Naive thymus-derived CD4-positive, alpha-beta T cell (primary cell): ENCODE measurements around the gene NMRK2. TPM values are rescaled to one million over a fixed set of nuclear protein-coding genes. Genes with fewer than 3 reads are reported as not detected.

Experiments
- ATAC-seq: fragments of 150-1000 bp; cut with Tn5 transposase; 2 replicates; pipeline ENCODE4 v1.10.0; 2021; ENCODE audit warnings: mild to moderate bottlenecking, moderate library complexity
- CTCF ChIA-PET: fragments of 350-600 bp; sonication (Branson Sonifier 250); formaldehyde crosslinking; loops from one replicate; lab custom pipeline; 2021; ENCODE audit warnings: antibody characterized with exemption; lab: Charles Lee
- POLR2A ChIA-PET: fragments of 350-600 bp; sonication (Branson Sonifier 250); formaldehyde crosslinking; loops from one replicate; lab custom pipeline; 2021; ENCODE audit warnings: antibody characterized with exemption, inconsistent platforms; lab: Charles Lee
- DNase-seq, 9 donors: peaks; one replicate each; pipeline versions ENCODE4 v3.0.0 to v3.0.0-alpha.2; 2020 to 2022; ENCODE audit warnings: mixed read lengths in 1 of 9
- H3K27ac ChIP-seq: one replicate; pipeline ENCODE4 v1.7.0; 2013; ENCODE audit warnings: mild to moderate bottlenecking, low read depth, low read length, moderate library complexity
- H3K27me3 ChIP-seq, 2 donors: one replicate each; pipeline ENCODE4 v1.7.0; 2013; ENCODE audit warnings: low read length in 2 of 2, mild to moderate bottlenecking in 2 of 2, moderate library complexity in 2 of 2; ENCODE audit not compliant: control insufficient read depth in 2 of 2, insufficient read depth in 2 of 2
- H3K36me3 ChIP-seq, 3 experiments: 1 replicate in 2 of 3; 2 replicates in 1 of 3; pipeline ENCODE4 v1.7.0; 2013; ENCODE audit warnings: low read length in 3 of 3, mild to moderate bottlenecking in 3 of 3, moderate library complexity in 1 of 3; ENCODE audit not compliant: insufficient read depth in 3 of 3, control insufficient read depth in 2 of 3
- H3K4me1 ChIP-seq, 2 donors: one replicate each; pipeline ENCODE4 v1.7.0; 2013; ENCODE audit warnings: low read length in 2 of 2, mild to moderate bottlenecking in 2 of 2, moderate library complexity in 1 of 2; ENCODE audit not compliant: control insufficient read depth in 2 of 2, insufficient read depth in 2 of 2
- H3K4me3 ChIP-seq: 2 replicates; pipeline ENCODE4 v1.7.0; 2013; ENCODE audit warnings: mild to moderate bottlenecking, low read length
- H3K9me3 ChIP-seq, 3 experiments: 1 replicate in 2 of 3; 2 replicates in 1 of 3; pipeline ENCODE4 v1.7.0; 2013; ENCODE audit warnings: low read length in 3 of 3; ENCODE audit not compliant: control insufficient read depth in 2 of 3
- H3K27ac Mint-ChIP-seq, 9 donors: one replicate each; pipeline ENCODE4 v1.8.0; 2020 to 2022; ENCODE audit warnings: mixed read lengths in 9 of 9, mild to moderate bottlenecking in 8 of 9, moderate library complexity in 5 of 9, inconsistent platforms in 2 of 9
- H3K27me3 Mint-ChIP-seq, 5 donors: one replicate each; pipeline ENCODE4 v1.8.0; 2021 to 2022; ENCODE audit warnings: mixed read lengths in 5 of 5, mild to moderate bottlenecking in 1 of 5
- H3K36me3 Mint-ChIP-seq, 5 donors: one replicate each; pipeline ENCODE4 v1.8.0; 2020 to 2022; ENCODE audit warnings: mixed read lengths in 5 of 5, mild to moderate bottlenecking in 3 of 5, inconsistent platforms in 1 of 5
- H3K4me1 Mint-ChIP-seq, 7 donors: one replicate each; pipeline ENCODE4 v1.8.0; 2020 to 2022; ENCODE audit warnings: mixed read lengths in 7 of 7, mild to moderate bottlenecking in 3 of 7, inconsistent platforms in 1 of 7
- H3K4me3 Mint-ChIP-seq, 10 donors: one replicate each; pipeline ENCODE4 v1.8.0; 2020 to 2022; ENCODE audit warnings: mild to moderate bottlenecking in 10 of 10, mixed read lengths in 10 of 10, moderate library complexity in 6 of 10, inconsistent platforms in 2 of 10
- H3K9me3 Mint-ChIP-seq, 11 donors: one replicate each; pipeline ENCODE4 v1.8.0; 2020 to 2022; ENCODE audit warnings: mixed read lengths in 11 of 11, mild to moderate bottlenecking in 4 of 11, inconsistent platforms in 1 of 11, moderate library complexity in 1 of 11
- intact Hi-C, 2 donors: fragments of 100-400 bp; cut with micrococcal nuclease; formaldehyde crosslinking; loops; one replicate each; pipeline ENCODE4 v1.15.1; 2023
- polyA plus RNA-seq, 2 donors: library from polyadenylated mRNA; unstranded; fragments of 300-500 nt; fragmentation: Illumina TruSeq; gene quantifications; one replicate each; pipeline ENCODE4 v1.2.3, GENCODE V29; 2021
- total RNA-seq, 6 experiments: library from RNA in 5 of 6; stranded (reverse) in 5 of 6; gene quantifications; 1 replicate in 5 of 6; 2 replicates in 1 of 6; pipeline ENCODE4 v1.2.3 and lab custom pipeline; 2021 to 2026

The NMRK2 gene
- total and polyA plus RNA-seq, 7 experiments from 2014 or later, result not detected

DNA sequence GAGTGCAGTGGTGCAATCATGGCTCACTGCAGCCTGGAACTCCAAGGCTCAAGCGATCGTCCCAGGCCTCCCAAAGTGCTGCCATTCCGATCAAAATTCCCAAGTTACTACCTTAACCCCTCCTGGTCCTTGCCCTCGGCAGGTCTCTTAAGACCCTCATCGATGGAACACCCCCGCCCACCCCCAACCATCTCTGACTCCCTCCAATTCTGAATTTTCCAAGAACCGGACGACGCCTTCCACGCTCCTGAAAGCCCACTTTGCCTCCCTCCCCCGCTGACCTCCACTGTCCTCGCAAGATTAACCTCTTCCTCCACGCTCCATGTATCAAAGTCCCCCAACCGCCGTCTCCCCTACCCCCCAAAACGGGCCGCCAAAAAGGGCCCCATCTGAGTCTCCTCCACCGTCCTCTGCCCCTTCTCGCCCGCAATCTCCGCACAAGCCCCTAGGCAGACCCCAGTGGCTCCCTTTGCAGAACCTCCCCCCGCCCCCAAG, 37.5 kb downstream of the NMRK2 start:
- CTCF ChIA-PET, result interaction anchor here (1.0 to 1.2 kb wide), 2 partner anchors 15 to 17 kb away, joined by 3 to 5 read pairs; partner anchors contain the start of gene EEF2
- POLR2A ChIA-PET, result interaction anchor here (1.0 to 2.7 kb wide), 5 partner anchors 9 to 283 kb away, joined by 3 to 44 read pairs (median 8); partner anchors contain the start of gene EEF2
- ATAC-seq, result no peak

GRCh38 chr19:3970808-3971598, 38.1 kb downstream of the NMRK2 start, which contains the start of gene DAPK3:
TSS of gene DAPK3 (minus strand) at chr19:3971099. CDS start at chr19:3969735, 1,364 bp downstream.
- ChIA-PET POLR2A (interaction anchor here (0.9 to 2.7 kb wide), 8 partner anchors 8 to 283 kb away, joined by 3 to 44 read pairs (median 4); partner anchors contain the start of gene EEF2), CTCF (interaction anchor here (0.9 to 1.2 kb wide), 3 partner anchors 15 to 233 kb away, joined by 3 to 5 read pairs (median 3); partner anchors contain the start of gene EEF2)
- Mint-ChIP-seq H3K36me3 (peaks cover 0 to 8% (median 5%) of the 10 kb centered on the region in 5 donors), H3K9me3 (no peaks in the 10 kb centered on the region), H3K4me3 (peak within 1 kb of the TSS; percentile 64 to 98 (median 90)), H3K27me3 (no peaks in the 10 kb centered on the region), H3K27ac (peak within 1 kb of the TSS; percentile 44 to 89 (median 83)), H3K4me1 (peaks cover 13 to 34% (median 29%) of the 10 kb centered on the region in 7 donors)
- peak within 1 kb of the TSS; percentile 90 for H3K27ac ChIP-seq
- no peaks in the 10 kb centered on the region for H3K9me3 ChIP-seq
- intact Hi-C loops, result loop anchor here (1.0 kb wide), 3 partner anchors 14 to 209 kb away; partner anchors contain the start of genes EEF2 (in 2 of the 2), PIAS4 (in 2 of the 2) and MRPL54 (in 1 of the 2)
- no peaks in the 10 kb centered on the region for H3K27me3 ChIP-seq
- peaks cover 0 to 42% (median 0%) of the 10 kb centered on the region in 3 experiments for H3K36me3 ChIP-seq
- peaks cover 13 to 16% of the 10 kb centered on the region in 2 donors for H3K4me1 ChIP-seq
- H3K4me3 ChIP-seq, result peak within 1 kb of the TSS; percentile 90
- DNase-seq (peak; percentile 75 to 97 (median 86)), ATAC-seq (peak; percentile 97)

More for the DNA sequence above, 37.5 kb downstream of the NMRK2 start:
- H3K4me1 Mint-ChIP-seq, result peaks cover 13 to 34% (median 29%) of the 10 kb centered on the region in 7 donors
- H3K27me3 Mint-ChIP-seq, result no peaks in the 10 kb centered on the region
- Histone ChIP-seq H3K36me3 (peaks cover 0 to 41% (median 0%) of the 10 kb centered on the region in 3 experiments), H3K4me3 (peak overlapping the region; percentile 90), H3K27me3 (no peaks in the 10 kb centered on the region), H3K4me1 (peaks cover 13 to 16% of the 10 kb centered on the region in 2 donors), H3K27ac (peak overlapping the region; percentile 90), H3K9me3 (no peaks in the 10 kb centered on the region)
- H3K9me3 Mint-ChIP-seq, result no peaks in the 10 kb centered on the region
- no peak for DNase-seq
- peak overlapping the region; percentile 64 to 98 (median 90) for H3K4me3 Mint-ChIP-seq
- intact Hi-C loops, result no loop called here
- peaks cover 0 to 8% (median 4%) of the 10 kb centered on the region in 5 donors for H3K36me3 Mint-ChIP-seq
- H3K27ac Mint-ChIP-seq, result peak overlapping the region; percentile 38 to 89 (median 83)

- H3K4me3 ChIP-seq, result no peak overlapping the region
- ChIA-PET POLR2A (interaction anchor here (0.6 to 1.2 kb wide), 5 partner anchors 9 to 1535 kb away, joined by 3 to 15 read pairs (median 5); partner anchors contain the start of gene EEF2), CTCF (interaction anchor here (1.0 kb wide), 1 partner anchor 11 kb away, joined by 6 read pairs; no protein-coding TSS in a partner anchor)
- no peaks in the 10 kb centered on the region for H3K27me3 Mint-ChIP-seq
- peaks cover 13 to 53% (median 24%) of the 10 kb centered on the region in 3 experiments for H3K36me3 ChIP-seq
- intact Hi-C loops, result no loop called here
- H3K9me3 ChIP-seq, result no peaks in the 10 kb centered on the region
- peaks cover 2 to 8% of the 10 kb centered on the region in 2 donors for H3K4me1 ChIP-seq
- peaks cover 4 to 18% (median 12%) of the 10 kb centered on the region in 7 donors for H3K4me1 Mint-ChIP-seq
- DNase-seq, result peak in 1 of 9 donors; percentile 10
- no peaks in the 10 kb centered on the region for H3K9me3 Mint-ChIP-seq
- no peaks in the 10 kb centered on the region for H3K27me3 ChIP-seq
- no peak overlapping the region for H3K4me3 Mint-ChIP-seq
- no peak overlapping the region for H3K27ac ChIP-seq
- H3K36me3 Mint-ChIP-seq, result peaks cover 0 to 17% (median 5%) of the 10 kb centered on the region in 5 donors
- no peak overlapping the region for H3K27ac Mint-ChIP-seq
- no peak for ATAC-seq
These were observed 42.3 kb downstream of the NMRK2 start for GRCh38 chr19:3975144-3975543.

DNA sequence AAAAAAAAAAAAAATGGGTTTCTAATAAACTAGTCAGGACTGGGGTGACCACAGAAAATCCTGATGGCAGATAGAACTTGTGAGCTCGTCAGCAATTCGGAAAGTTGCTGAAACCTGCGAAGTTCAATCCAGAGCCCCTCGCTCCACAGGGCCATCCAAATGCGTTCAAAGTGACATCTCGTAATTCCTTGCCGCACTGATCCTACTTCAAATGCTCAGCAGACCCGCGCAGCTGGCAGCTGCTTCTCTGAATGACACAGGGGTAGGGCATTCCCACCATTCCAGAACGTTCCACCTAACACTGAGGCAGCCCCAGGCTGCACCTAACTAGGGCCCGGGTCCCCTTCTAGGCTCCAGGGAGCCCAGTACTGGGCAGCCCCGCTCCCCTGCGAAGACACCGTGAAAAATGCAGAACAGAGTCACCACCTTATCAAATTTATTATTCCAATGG, 42.8 kb downstream of the NMRK2 start:
- no peak overlapping the region for H3K27ac ChIP-seq
- Mint-ChIP-seq H3K27me3 (no peaks in the 10 kb centered on the region), H3K4me3 (no peak overlapping the region), H3K36me3 (peaks cover 0 to 16% (median 5%) of the 10 kb centered on the region in 5 donors), H3K9me3 (no peaks in the 10 kb centered on the region), H3K27ac (peak overlapping the region in 2 of 9 donors; percentile 5 to 43), H3K4me1 (peaks cover 0 to 13% (median 8%) of the 10 kb centered on the region in 7 donors)
- no peaks in the 10 kb centered on the region for H3K27me3 ChIP-seq
- POLR2A ChIA-PET, result interaction anchor here (0.6 to 1.2 kb wide), 5 partner anchors 9 to 1536 kb away, joined by 3 to 15 read pairs (median 5); partner anchors contain the start of gene EEF2
- CTCF ChIA-PET, result interaction anchor here (1.0 kb wide), 1 partner anchor 10 kb away, joined by 6 read pairs; no protein-coding TSS in a partner anchor
- ATAC-seq, result no peak
- peak in 1 of 9 donors; percentile 34 for DNase-seq
- no peak overlapping the region for H3K4me3 ChIP-seq
- intact Hi-C loops, result no loop called here
- peaks cover 0 to 4% of the 10 kb centered on the region in 2 donors for H3K4me1 ChIP-seq
- H3K36me3 ChIP-seq, result peaks cover 18 to 56% (median 27%) of the 10 kb centered on the region in 3 experiments
- no peaks in the 10 kb centered on the region for H3K9me3 ChIP-seq

DNA sequence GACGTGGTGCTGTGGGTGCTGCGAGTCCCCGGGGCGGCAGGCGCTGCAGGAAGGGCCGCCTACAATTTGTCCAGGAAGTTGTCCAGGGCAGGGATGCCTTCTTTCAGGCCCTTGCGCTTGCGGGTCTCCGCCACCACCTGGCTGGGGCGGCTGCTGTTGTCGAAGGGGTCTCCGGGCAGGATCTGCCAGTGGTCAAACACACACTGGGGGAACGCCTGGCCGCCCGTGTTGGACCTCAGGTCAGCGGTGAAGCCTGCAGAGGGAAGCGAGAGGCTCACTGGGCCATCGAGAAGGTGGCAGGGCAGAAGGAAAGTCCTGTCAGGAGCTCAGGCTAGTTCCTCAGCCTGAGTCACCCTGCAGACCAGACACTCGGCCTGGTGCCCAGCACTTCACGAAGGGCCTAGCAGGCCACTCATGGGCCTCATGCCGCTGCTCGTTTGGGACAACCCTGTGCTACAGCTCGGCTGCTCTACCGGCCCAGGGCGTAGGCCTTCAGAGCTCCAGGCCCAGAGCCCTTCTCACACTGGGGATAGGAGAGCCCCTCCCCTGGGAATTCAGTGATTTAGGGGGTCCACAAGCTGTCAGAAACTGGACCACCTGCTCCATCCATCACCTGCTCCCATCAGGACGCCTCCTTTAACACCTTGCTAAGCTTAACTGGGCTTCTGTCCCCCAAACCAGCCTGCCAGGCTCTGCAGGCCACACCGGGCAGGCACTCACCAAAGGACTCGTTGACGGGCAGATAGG, 43.8 kb downstream of the NMRK2 start:
- H3K27ac Mint-ChIP-seq, result peak overlapping the region in 3 of 9 donors; percentile 28 to 56 (median 41)

More for the DNA sequence above, 43.8 kb downstream of the NMRK2 start:
- intact Hi-C loops, result no loop called here
- no peaks in the 10 kb centered on the region for H3K4me1 ChIP-seq
- ChIA-PET CTCF (no interaction called here), POLR2A (interaction anchor here (1.6 kb wide), 1 partner anchor 9 kb away, joined by 6 read pairs; the partner anchor contains the start of gene EEF2)
- H3K36me3 ChIP-seq, result peaks cover 27 to 64% (median 37%) of the 10 kb centered on the region in 3 experiments
- H3K4me3 ChIP-seq, result no peak overlapping the region
- peaks cover 0 to 21% (median 5%) of the 10 kb centered on the region in 5 donors for H3K36me3 Mint-ChIP-seq
- DNase-seq, result peak in 1 of 9 donors; percentile 9
- peak overlapping the region in 2 of 10 donors; percentile 3 to 10 for H3K4me3 Mint-ChIP-seq
- H3K4me1 Mint-ChIP-seq, result peaks cover 0 to 15% (median 4%) of the 10 kb centered on the region in 7 donors
- H3K27ac ChIP-seq, result no peak overlapping the region
- peak; percentile 10 for ATAC-seq
- H3K9me3 ChIP-seq, result no peaks in the 10 kb centered on the region
- H3K27me3 ChIP-seq, result no peaks in the 10 kb centered on the region
- H3K27me3 Mint-ChIP-seq, result no peaks in the 10 kb centered on the region
- no peaks in the 10 kb centered on the region for H3K9me3 Mint-ChIP-seq
